H9 (cell line): ENCODE measurements around the gene SEPHS1. TPM values are rescaled to one million over a fixed set of nuclear protein-coding genes. Genes with fewer than 3 reads are reported as not detected.
A peak's percentile ranks its signal among the peaks of the same experiment; 100 is the strongest.

Source experiments
- DNase-seq: peaks from one replicate; pipeline ENCODE4 v3.0.0-alpha.2; 2017
- H2AFZ ChIP-seq: one replicate; pipeline ENCODE4 v1.6.1; 2013; ENCODE audit warnings: mild to moderate bottlenecking, low read length, control low read depth, moderate library complexity
- H2AK5ac ChIP-seq: 2 replicates; pipeline ENCODE4 v1.6.1; 2013; ENCODE audit warnings: low read length, control low read depth, mixed read lengths; ENCODE audit not compliant: insufficient read length
- H2BK120ac ChIP-seq: one replicate; pipeline ENCODE4 v1.6.1; 2013; ENCODE audit warnings: low read depth, mild to moderate bottlenecking, low read length, control low read depth, inconsistent platforms; ENCODE audit not compliant: poor library complexity, severe bottlenecking
- H2BK12ac ChIP-seq: 2 replicates; pipeline ENCODE4 v1.6.1; 2013; ENCODE audit warnings: low read length, control low read depth, mixed read lengths, low read depth; ENCODE audit not compliant: insufficient read length
- H2BK15ac ChIP-seq: 2 replicates; pipeline ENCODE4 v1.6.1; 2013; ENCODE audit warnings: low read depth, low read length, control low read depth
- H2BK20ac ChIP-seq: one replicate; pipeline ENCODE4 v1.6.1; 2013; ENCODE audit warnings: low read depth, mild to moderate bottlenecking, low read length, control low read depth, inconsistent platforms; ENCODE audit not compliant: poor library complexity, severe bottlenecking
- H2BK5ac ChIP-seq: 2 replicates; pipeline ENCODE4 v1.6.1; 2013; ENCODE audit warnings: low read length, control low read depth, mixed read lengths; ENCODE audit not compliant: insufficient read length
- H3K14ac ChIP-seq: 2 replicates; pipeline ENCODE4 v1.6.1; 2013; ENCODE audit warnings: low read length, control low read depth; ENCODE audit not compliant: insufficient read depth
- H3K18ac ChIP-seq: 2 replicates; pipeline ENCODE4 v1.6.1; 2013; ENCODE audit warnings: low read depth, mild to moderate bottlenecking, mixed read lengths, low read length, control low read depth; ENCODE audit not compliant: insufficient read length
- H3K23ac ChIP-seq: 2 replicates; pipeline ENCODE4 v1.6.1; 2013; ENCODE audit warnings: low read length, control low read depth, mixed read lengths, low read depth; ENCODE audit not compliant: insufficient read length
- H3K23me2 ChIP-seq: 2 replicates; pipeline ENCODE4 v1.6.1; 2013; ENCODE audit warnings: low read depth, mild to moderate bottlenecking, mixed read lengths, low read length, control low read depth; ENCODE audit not compliant: insufficient read length, poor library complexity, severe bottlenecking
- H3K27ac ChIP-seq: 2 replicates; pipeline ENCODE4 v1.5.1; 2013; ENCODE audit warnings: low read length, control low read depth, mixed read lengths, low read depth; ENCODE audit not compliant: insufficient read length
- H3K27me3 ChIP-seq: 2 replicates; pipeline ENCODE4 v1.6.1; 2013; ENCODE audit warnings: low read length, control low read depth, inconsistent platforms; ENCODE audit not compliant: insufficient read depth
- H3K4ac ChIP-seq: 2 replicates; pipeline ENCODE4 v1.6.1; 2013; ENCODE audit warnings: low read depth, mild to moderate bottlenecking, control low read depth, inconsistent platforms, low read length, moderate library complexity
- H3K4me1 ChIP-seq: 2 replicates; pipeline ENCODE4 v1.6.1; 2013; ENCODE audit warnings: low read length, control low read depth, inconsistent platforms; ENCODE audit not compliant: insufficient read depth
- H3K4me2 ChIP-seq: 2 replicates; pipeline ENCODE4 v1.6.1; 2013; ENCODE audit warnings: low read length, control low read depth, mixed read lengths; ENCODE audit not compliant: insufficient read length, insufficient read depth
- H3K56ac ChIP-seq: 2 replicates; pipeline ENCODE4 v1.6.1; 2013; ENCODE audit warnings: low read depth, mild to moderate bottlenecking, mixed read lengths, low read length, control low read depth; ENCODE audit not compliant: insufficient read length
- H3K79me1 ChIP-seq: 2 replicates; pipeline ENCODE4 v1.6.1; 2013; ENCODE audit warnings: low read depth, mild to moderate bottlenecking, moderate library complexity, low read length, control low read depth, inconsistent platforms; ENCODE audit not compliant: insufficient read depth, poor library complexity, severe bottlenecking
- H3K79me2 ChIP-seq: 2 replicates; pipeline ENCODE4 v1.6.1; 2013; ENCODE audit warnings: low read length, control low read depth, inconsistent platforms; ENCODE audit not compliant: insufficient read depth
- H3K9ac ChIP-seq: 2 replicates; pipeline ENCODE4 v1.6.1; 2013; ENCODE audit warnings: low read length, control low read depth, mixed read lengths; ENCODE audit not compliant: insufficient read length; ENCODE audit errors: extremely low read depth
- H3K9me3 ChIP-seq: one replicate; pipeline ENCODE4 v1.6.1; 2013; ENCODE audit warnings: low read depth, low read length, inconsistent platforms; ENCODE audit not compliant: control insufficient read depth
- H3T11ph ChIP-seq: one replicate; pipeline ENCODE4 v1.6.1; 2013; ENCODE audit warnings: mild to moderate bottlenecking, low read length, control low read depth, inconsistent platforms
- H4K20me1 ChIP-seq: one replicate; pipeline ENCODE4 v1.6.1; 2013; ENCODE audit not compliant: control insufficient read depth, insufficient read length, insufficient read depth
- H4K5ac ChIP-seq: 2 replicates; pipeline ENCODE4 v1.6.1; 2013; ENCODE audit warnings: low read depth, mild to moderate bottlenecking, mixed read lengths, low read length, control low read depth; ENCODE audit not compliant: insufficient read length
- H4K8ac ChIP-seq: replicated peaks from 2 replicates; pipeline ENCODE4 v1.6.1; 2013; ENCODE audit warnings: low read length, control low read depth, mixed read lengths, low read depth; ENCODE audit not compliant: insufficient read length
- H4K91ac ChIP-seq: 2 replicates; pipeline ENCODE4 v1.6.1; 2013; ENCODE audit warnings: low read depth, mild to moderate bottlenecking, moderate library complexity, mixed read lengths, low read length, control low read depth; ENCODE audit not compliant: insufficient read length
- H3K27ac Mint-ChIP-seq, 3 experiments: 2 replicates in 2 of 3; 3 replicates in 1 of 3; pipeline ENCODE4 v1.8.0; 2020 to 2021; ENCODE audit warnings: mixed read lengths in 3 of 3, mild to moderate bottlenecking in 1 of 3, moderate library complexity in 1 of 3
- H3K27me3 Mint-ChIP-seq: 2 replicates; pipeline ENCODE4 v1.8.0; 2021; ENCODE audit warnings: low read depth, mild to moderate bottlenecking, moderate library complexity, mixed read lengths
- H3K36me3 Mint-ChIP-seq, 3 experiments: 2 replicates in 2 of 3; 3 replicates in 1 of 3; pipeline ENCODE4 v1.8.0; 2020 to 2021; ENCODE audit warnings: low read depth in 3 of 3, mixed read lengths in 3 of 3; ENCODE audit not compliant: insufficient read depth in 1 of 3
- H3K4me1 Mint-ChIP-seq, 2 experiments: 2 replicates each; pipeline ENCODE4 v1.8.0; 2020; ENCODE audit warnings: mixed read lengths in 2 of 2
- H3K4me3 Mint-ChIP-seq, 2 experiments: 2 replicates in 1 of 2; 3 replicates in 1 of 2; pipeline ENCODE4 v1.8.0; 2020 to 2021; ENCODE audit warnings: mild to moderate bottlenecking in 2 of 2, mixed read lengths in 2 of 2, moderate library complexity in 1 of 2
- H3K9me3 Mint-ChIP-seq, 2 experiments: 2 replicates in 1 of 2; 3 replicates in 1 of 2; pipeline ENCODE4 v1.8.0; 2020; ENCODE audit warnings: mild to moderate bottlenecking in 2 of 2, mixed read lengths in 2 of 2, moderate library complexity in 1 of 2
- total RNA-seq: library from RNA; stranded (reverse); gene quantifications from 2 replicates; pipeline ENCODE4 v1.2.1, GENCODE V29; 2021
- TF ChIP-seq, protein P1 (sequence below): fragments of 200-600 bp; sonication (generic); conservative IDR thresholded peaks from 3 replicates; pipeline ENCODE4 v1.8.0; 2021; ENCODE audit warnings: antibody characterized with exemption, mild to moderate bottlenecking

Gene SEPHS1
- total RNA-seq, 1 experiment from 2014 or later, result 366 TPM

GRCh38 chr10:13396369-13396768 is 48.3 kb upstream of the SEPHS1 start:
- Histone ChIP-seq H3K9me3 (peaks cover 10% of the 10 kb centered on the region), H2AFZ (no peak overlapping the region), H2AK5ac (no peak overlapping the region), H2BK15ac (no peak overlapping the region), H3K4ac (no peak overlapping the region), H4K91ac (no peak overlapping the region), H4K20me1 (no peaks in the 10 kb centered on the region), H3K27ac (no peak overlapping the region), H2BK5ac (no peak overlapping the region), H2BK12ac (no peak overlapping the region), H3K18ac (no peak overlapping the region), H3K56ac (no peak overlapping the region), H3K14ac (no peak overlapping the region), H3K9ac (no peak overlapping the region), H3K4me2 (no peak overlapping the region), H2BK20ac (no peak overlapping the region), H3K79me2 (no peaks in the 10 kb centered on the region; the same call in 1 of the 2 replicates), H2BK120ac (no peak overlapping the region), H3K23me2 (no peaks in the 10 kb centered on the region), H3K23ac (no peak overlapping the region), H3T11ph (no peak overlapping the region), H4K8ac (no peak overlapping the region), H3K79me1 (no peaks in the 10 kb centered on the region), H4K5ac (no peak overlapping the region), H3K4me1 (peaks cover 2% of the 10 kb centered on the region; the same call in 1 of the 2 replicates), H3K27me3 (no peaks in the 10 kb centered on the region)
- Mint-ChIP-seq H3K4me1 (peaks cover 12 to 24% of the 10 kb centered on the region in 2 experiments), H3K27me3 (peaks cover 2% of the 10 kb centered on the region; the same call in 1 of the 2 replicates), H3K9me3 (peaks cover 20 to 27% of the 10 kb centered on the region in 2 experiments), H3K4me3 (no peak overlapping the region), H3K27ac (0 out of 7 replicates have a peak overlapping the region, but pooled peaks of 1 of the 3 experiments have one; percentile 10), H3K36me3 (peaks cover 8 to 30% (median 27%) of the 10 kb centered on the region in 3 experiments)
- no peak for DNase-seq
- TF ChIP-seq, protein P1, sequence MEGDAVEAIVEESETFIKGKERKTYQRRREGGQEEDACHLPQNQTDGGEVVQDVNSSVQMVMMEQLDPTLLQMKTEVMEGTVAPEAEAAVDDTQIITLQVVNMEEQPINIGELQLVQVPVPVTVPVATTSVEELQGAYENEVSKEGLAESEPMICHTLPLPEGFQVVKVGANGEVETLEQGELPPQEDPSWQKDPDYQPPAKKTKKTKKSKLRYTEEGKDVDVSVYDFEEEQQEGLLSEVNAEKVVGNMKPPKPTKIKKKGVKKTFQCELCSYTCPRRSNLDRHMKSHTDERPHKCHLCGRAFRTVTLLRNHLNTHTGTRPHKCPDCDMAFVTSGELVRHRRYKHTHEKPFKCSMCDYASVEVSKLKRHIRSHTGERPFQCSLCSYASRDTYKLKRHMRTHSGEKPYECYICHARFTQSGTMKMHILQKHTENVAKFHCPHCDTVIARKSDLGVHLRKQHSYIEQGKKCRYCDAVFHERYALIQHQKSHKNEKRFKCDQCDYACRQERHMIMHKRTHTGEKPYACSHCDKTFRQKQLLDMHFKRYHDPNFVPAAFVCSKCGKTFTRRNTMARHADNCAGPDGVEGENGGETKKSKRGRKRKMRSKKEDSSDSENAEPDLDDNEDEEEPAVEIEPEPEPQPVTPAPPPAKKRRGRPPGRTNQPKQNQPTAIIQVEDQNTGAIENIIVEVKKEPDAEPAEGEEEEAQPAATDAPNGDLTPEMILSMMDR, result no peak
